Measurements from ENCODE around the gene GGN. TPM values are rescaled to one million over a fixed set of nuclear protein-coding genes. Genes with fewer than 3 reads are reported as not detected.
A peak's percentile ranks its signal among the peaks of the same experiment; 100 is the strongest.

Gene GGN
- total and polyA plus RNA-seq, 2 of the 13 experiments (the other 11 are each of a cell fraction or from before 2014, with no cell fraction given) = not detected

GRCh38 chr19:38374332-38375097, 13.3 kb downstream of the GGN start, which contains the start of gene PSMD8 (continued):
- TF ChIP-seq ZNF784 (CRISPR knock-in tag; IDR thresholded peaks at IDR 0.05; ENCODE audit: borderline replicate concordance) (peak; percentile 34; the same call in 1 of the 2 replicates), DZIP1 (CRISPR knock-in tag; IDR thresholded peaks at IDR 0.05) (peak; percentile 95; the same call in 1 of the 2 replicates), ZBTB42 (CRISPR knock-in tag; IDR thresholded peaks at IDR 0.05) (peak; percentile 64; the same call in 1 of the 2 replicates), HNF4G (IDR thresholded peaks at IDR 0.05; ENCODE audit: borderline replicate concordance, low read depth, low read length) (no peak), HNF4G (CRISPR knock-in tag; IDR thresholded peaks at IDR 0.05; ENCODE audit: borderline replicate concordance, low read depth) (no peak; the same call in 1 of the 2 replicates), CSRNP1 (CRISPR knock-in tag; IDR thresholded peaks at IDR 0.05) (peak; percentile 94), MAFF (IDR thresholded peaks at IDR 0.05; ENCODE audit: low read depth, low read length) (no peak), TGIF2 (CRISPR knock-in tag; IDR thresholded peaks at IDR 0.05) (peak; percentile 61; the same call in 1 of the 2 replicates), FOSL1 (CRISPR knock-in tag; IDR thresholded peaks at IDR 0.05; ENCODE audit: borderline replicate concordance) (no peak), NFE2L1 (CRISPR knock-in tag; IDR thresholded peaks at IDR 0.05; ENCODE audit: borderline replicate concordance) (peak; percentile 93; the same call in 1 of the 2 replicates), ATF6 (CRISPR knock-in tag; conservative IDR thresholded peaks at IDR 0.05) (no peak), CREBL2 (CRISPR knock-in tag; IDR thresholded peaks at IDR 0.05; ENCODE audit: borderline replicate concordance) (no peak), ZBTB33 (CRISPR knock-in tag; IDR thresholded peaks at IDR 0.05) (0 out of 2 replicates have a peak, but pooled peaks have one; percentile 49), WIZ (CRISPR knock-in tag; IDR thresholded peaks at IDR 0.05) (peak; percentile 60; the same call in 1 of the 2 replicates), ESRRA (CRISPR knock-in tag; IDR thresholded peaks at IDR 0.05; ENCODE audit: low read depth) (0 out of 2 replicates have a peak, but pooled peaks have one; percentile 3), MNT (IDR thresholded peaks at IDR 0.05) (no peak)
